GM23338 (cell line): ENCODE results near the gene SGPP1.

ENCODE experiments used
- CTCF ChIP-seq, 2 experiments: fragments of 200-600 bp in 1 of 2; sonication (generic) in 1 of 2; conservative IDR thresholded peaks; 2 replicates each; pipeline versions ENCODE4 v1.5.1 to v1.6.1; 2016 to 2017; ENCODE audit warnings: antibody characterized with exemption in 2 of 2, low read depth in 2 of 2, mild to moderate bottlenecking in 2 of 2, moderate library complexity in 1 of 2
- POLR2AphosphoS5 ChIP-seq: IDR thresholded peaks from 2 replicates; pipeline ENCODE4 v1.6.1; 2016; ENCODE audit warnings: antibody characterized with exemption, low read depth
- ZNF331 ChIP-seq: fragments of 250-450 bp; sonication (Bioruptor Pico); IDR thresholded peaks from 2 replicates; pipeline ENCODE4 v1.5.0; 2020; ENCODE audit warnings: low read depth, mild to moderate bottlenecking, moderate library complexity

GRCh38 chr14:63761351-63762117 is 33.7 kb upstream of the SGPP1 start:
- no peak for TF ChIP-seq CTCF (conservative IDR thresholded peaks at IDR 0.05; ENCODE audit: low read depth in 2 of 2)
- TF ChIP-seq POLR2AphosphoS5: no peak
- no peak for TF ChIP-seq ZNF331 (CRISPR knock-in tag)
